Caco-2 (cell line): ENCODE data around the gene VSTM2L. TPM values are rescaled to one million over a fixed set of nuclear protein-coding genes. Genes with fewer than 3 reads are reported as not detected.

Source experiments
- BruUV-seq: library from RNA; stranded (reverse); fragments of 400-500 nt; replicated peaks from 2 replicates; lab custom pipeline; 2021; lab: Mats Ljungman, UMichigan
- CTCF ChIA-PET: fragments of 300-600 bp; sonication (Branson Sonifier 250); formaldehyde crosslinking; loops from one replicate; lab custom pipeline; 2022; ENCODE audit warnings: antibody characterized with exemption; lab: Charles Lee
- POLR2A ChIA-PET: fragments of 300-600 bp; sonication (Branson Sonifier 250); formaldehyde crosslinking; loops from one replicate; lab custom pipeline; 2022; ENCODE audit warnings: antibody characterized with exemption; lab: Charles Lee
- DNase-seq, 2 experiments: peaks; one replicate each; pipeline versions ENCODE4 v3.0.0 to v3.0.0-alpha.2; 2020 to 2022
- H3K27me3 ChIP-seq: replicated peaks from 2 replicates; pipeline ENCODE4 v1.6.0; 2011; ENCODE audit warnings: low read length; ENCODE audit not compliant: control insufficient read depth, insufficient read depth
- H3K36me3 ChIP-seq: 2 replicates; pipeline ENCODE4 v1.5.1; 2011; ENCODE audit warnings: low read length; ENCODE audit not compliant: control insufficient read depth, insufficient read depth
- H3K4me1 ChIP-seq: fragments of 250-450 bp; sonication (Bioruptor Pico); 2 replicates; pipeline ENCODE4 v1.5.1; 2020; ENCODE audit warnings: mild to moderate bottlenecking
- H3K4me3 ChIP-seq: 2 replicates; pipeline ENCODE4 v1.5.1; 2011; ENCODE audit warnings: low read depth, mild to moderate bottlenecking, control low read depth, low read length
- H3K9me3 ChIP-seq: fragments of 250-450 bp; sonication (Bioruptor Pico); 2 replicates; pipeline ENCODE4 v1.5.1; 2020; ENCODE audit warnings: mild to moderate bottlenecking, moderate library complexity
- H3K27ac Mint-ChIP-seq: one replicate; pipeline ENCODE4 v1.8.0; 2022; ENCODE audit warnings: mixed read lengths; ENCODE audit not compliant: unreplicated experiment
- H3K27me3 Mint-ChIP-seq: one replicate; pipeline ENCODE4 v1.8.0; 2022; ENCODE audit warnings: mixed read lengths; ENCODE audit not compliant: insufficient read depth, unreplicated experiment
- H3K36me3 Mint-ChIP-seq: one replicate; pipeline ENCODE4 v1.8.0; 2022; ENCODE audit warnings: mild to moderate bottlenecking, mixed read lengths; ENCODE audit not compliant: insufficient read depth, unreplicated experiment
- H3K4me1 Mint-ChIP-seq: one replicate; pipeline ENCODE4 v1.8.0; 2022; ENCODE audit warnings: low read depth, mixed read lengths; ENCODE audit not compliant: unreplicated experiment
- H3K4me3 Mint-ChIP-seq: one replicate; pipeline ENCODE4 v1.8.0; 2022; ENCODE audit warnings: mild to moderate bottlenecking, moderate library complexity, mixed read lengths; ENCODE audit not compliant: unreplicated experiment
- H3K9me3 Mint-ChIP-seq: one replicate; pipeline ENCODE4 v1.8.0; 2022; ENCODE audit warnings: mixed read lengths; ENCODE audit not compliant: unreplicated experiment
- intact Hi-C: fragments of 100-400 bp; cut with micrococcal nuclease; formaldehyde crosslinking; loops from one replicate; pipeline ENCODE4 v1.10.0; 2022; ENCODE audit not compliant: unreplicated experiment
- total RNA-seq: library from RNA; stranded (reverse); gene quantifications from 2 replicates; pipeline ENCODE4 v1.2.3, GENCODE V29; 2022
- TF ChIP-seq, protein P1 (sequence below), 2 experiments: fragments of 200-600 bp in 1 of 2; IDR thresholded peaks; 1 replicate in 1 of 2; 2 replicates in 1 of 2; pipeline versions ENCODE4 v1.5.1 to v1.8.0; 2011 to 2022; ENCODE audit warnings: antibody characterized with exemption in 1 of 2, control low read depth in 1 of 2, inconsistent platforms in 1 of 2, low read depth in 1 of 2, low read length in 1 of 2, mild to moderate bottlenecking in 1 of 2, moderate library complexity in 1 of 2; ENCODE audit not compliant: insufficient read depth in 1 of 2, severe bottlenecking in 1 of 2, unreplicated experiment in 1 of 2

VSTM2L gene
- total RNA-seq, 1 experiment from 2014 or later, result not detected

DNA sequence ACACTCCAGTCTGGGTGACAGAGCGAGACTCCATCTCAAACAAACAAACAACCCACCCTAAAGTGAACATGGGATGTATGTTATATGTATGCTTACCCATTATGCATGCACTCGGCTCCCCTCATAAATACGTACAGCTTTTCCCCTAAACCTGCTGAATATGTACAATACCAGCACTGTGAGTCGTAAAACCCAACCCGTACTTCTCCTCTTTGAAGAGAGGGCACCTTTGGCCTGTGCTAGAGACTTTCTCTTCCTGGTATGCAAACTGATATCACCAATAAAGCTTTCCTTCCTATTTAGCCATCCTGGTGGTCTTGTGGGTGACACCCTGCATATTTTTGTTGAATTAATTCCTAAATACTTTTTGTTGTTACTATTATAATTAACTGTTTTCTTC, 51.3 kb downstream of the VSTM2L start:
- H3K4me3 ChIP-seq, result no peak overlapping the region
- intact Hi-C loops, result no loop called here
- Mint-ChIP-seq H3K4me3 (no peak overlapping the region), H3K27me3 (peaks cover 6% of the 10 kb centered on the region), H3K27ac (no peak overlapping the region), H3K9me3 (no peaks in the 10 kb centered on the region), H3K4me1 (no peaks in the 10 kb centered on the region), H3K36me3 (no peaks in the 10 kb centered on the region)
- TF ChIP-seq, protein P1, sequence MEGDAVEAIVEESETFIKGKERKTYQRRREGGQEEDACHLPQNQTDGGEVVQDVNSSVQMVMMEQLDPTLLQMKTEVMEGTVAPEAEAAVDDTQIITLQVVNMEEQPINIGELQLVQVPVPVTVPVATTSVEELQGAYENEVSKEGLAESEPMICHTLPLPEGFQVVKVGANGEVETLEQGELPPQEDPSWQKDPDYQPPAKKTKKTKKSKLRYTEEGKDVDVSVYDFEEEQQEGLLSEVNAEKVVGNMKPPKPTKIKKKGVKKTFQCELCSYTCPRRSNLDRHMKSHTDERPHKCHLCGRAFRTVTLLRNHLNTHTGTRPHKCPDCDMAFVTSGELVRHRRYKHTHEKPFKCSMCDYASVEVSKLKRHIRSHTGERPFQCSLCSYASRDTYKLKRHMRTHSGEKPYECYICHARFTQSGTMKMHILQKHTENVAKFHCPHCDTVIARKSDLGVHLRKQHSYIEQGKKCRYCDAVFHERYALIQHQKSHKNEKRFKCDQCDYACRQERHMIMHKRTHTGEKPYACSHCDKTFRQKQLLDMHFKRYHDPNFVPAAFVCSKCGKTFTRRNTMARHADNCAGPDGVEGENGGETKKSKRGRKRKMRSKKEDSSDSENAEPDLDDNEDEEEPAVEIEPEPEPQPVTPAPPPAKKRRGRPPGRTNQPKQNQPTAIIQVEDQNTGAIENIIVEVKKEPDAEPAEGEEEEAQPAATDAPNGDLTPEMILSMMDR (IDR thresholded peaks at IDR 0.05; ENCODE audit: insufficient read depth in 1 of 2, low read depth in 1 of 2, low read length in 1 of 2, severe bottlenecking in 1 of 2, unreplicated experiment in 1 of 2), result no peak
- BruUV-seq, result no TSS peak
- no peaks in the 10 kb centered on the region; the same call in 1 of the 2 replicates for H3K27me3 ChIP-seq
- H3K36me3 ChIP-seq, result no peaks in the 10 kb centered on the region
- no peak for DNase-seq
- ChIA-PET CTCF (no interaction called here), POLR2A (no interaction called here)
- 0 out of 2 replicates have a peak, but pooled peaks cover 7% of the 10 kb centered on the region for H3K9me3 ChIP-seq
- H3K4me1 ChIP-seq, result no peaks in the 10 kb centered on the region

DNA sequence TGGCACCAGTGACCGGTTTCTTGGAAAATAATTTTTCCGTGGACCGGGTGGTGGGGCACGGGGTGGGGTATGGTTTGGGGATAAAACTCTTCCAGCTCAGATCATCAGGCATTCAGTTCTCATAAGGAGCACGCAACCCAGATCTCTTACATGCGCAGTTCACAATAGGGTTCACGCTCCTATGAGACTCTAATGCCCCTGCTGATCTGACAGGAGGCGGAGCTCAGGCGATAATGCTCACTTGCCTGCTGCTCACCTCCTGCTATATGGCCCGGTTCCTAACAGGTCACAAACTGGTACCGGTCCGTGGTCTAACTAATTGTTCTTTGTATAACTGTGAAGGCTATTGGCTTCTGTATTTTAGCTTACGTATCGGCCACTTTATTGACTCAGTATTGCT, 51.7 kb downstream of the VSTM2L start:
- H3K4me1 Mint-ChIP-seq, result no peaks in the 10 kb centered on the region

DNA sequence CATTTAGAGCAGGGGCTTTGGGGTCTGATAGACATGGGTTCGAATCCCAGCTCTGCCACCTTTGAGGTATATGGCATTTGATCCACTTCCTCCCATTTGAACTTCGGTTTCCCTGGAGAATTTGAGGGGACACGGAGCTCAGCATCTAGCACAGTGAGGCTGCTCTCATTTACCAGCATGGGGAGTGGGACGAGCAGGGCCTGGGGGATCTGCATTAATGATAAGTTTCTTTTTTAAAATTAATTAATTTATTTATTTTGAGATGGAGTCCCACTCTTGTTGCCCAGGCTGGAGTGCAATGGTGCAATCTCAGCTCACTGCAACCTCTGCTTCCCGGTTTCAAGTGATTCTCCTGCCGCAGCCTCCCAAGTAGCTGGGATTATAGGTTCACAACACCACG, 52.6 kb downstream of the VSTM2L start:
- Mint-ChIP-seq H3K36me3 (no peaks in the 10 kb centered on the region), H3K9me3 (no peaks in the 10 kb centered on the region), H3K27ac (no peak overlapping the region), H3K4me1 (no peaks in the 10 kb centered on the region), H3K27me3 (peaks cover 9% of the 10 kb centered on the region), H3K4me3 (no peak overlapping the region)
- CTCF ChIA-PET, result no interaction called here
- no peaks in the 10 kb centered on the region for H3K4me1 ChIP-seq
- BruUV-seq, result no TSS peak
- no peak overlapping the region for H3K4me3 ChIP-seq
- no peaks in the 10 kb centered on the region for H3K36me3 ChIP-seq
- peak in 1 of 2 experiments; percentile 31 for DNase-seq
- POLR2A ChIA-PET, result no interaction called here
- H3K27me3 ChIP-seq, result no peaks in the 10 kb centered on the region; the same call in 1 of the 2 replicates
- 0 out of 2 replicates have a peak, but pooled peaks cover 7% of the 10 kb centered on the region for H3K9me3 ChIP-seq
- TF ChIP-seq, protein P1 (IDR thresholded peaks at IDR 0.05; ENCODE audit: insufficient read depth in 1 of 2, low read depth in 1 of 2, low read length in 1 of 2, severe bottlenecking in 1 of 2, unreplicated experiment in 1 of 2), result no peak
- intact Hi-C loops, result no loop called here

More for the DNA sequence above, 51.7 kb downstream of the VSTM2L start:
- peak in 1 of 2 experiments; percentile 29 for DNase-seq
- BruUV-seq, result no TSS peak
- TF ChIP-seq, protein P1 (IDR thresholded peaks at IDR 0.05; ENCODE audit: insufficient read depth in 1 of 2, low read depth in 1 of 2, low read length in 1 of 2, severe bottlenecking in 1 of 2, unreplicated experiment in 1 of 2), result no peak
- Mint-ChIP-seq H3K36me3 (no peaks in the 10 kb centered on the region), H3K27me3 (peaks cover 9% of the 10 kb centered on the region), H3K4me3 (no peak overlapping the region), H3K9me3 (no peaks in the 10 kb centered on the region), H3K27ac (no peak overlapping the region)
- Histone ChIP-seq H3K9me3 (0 out of 2 replicates have a peak, but pooled peaks cover 7% of the 10 kb centered on the region), H3K27me3 (no peaks in the 10 kb centered on the region; the same call in 1 of the 2 replicates), H3K4me3 (no peak overlapping the region), H3K4me1 (no peaks in the 10 kb centered on the region), H3K36me3 (no peaks in the 10 kb centered on the region)
- ChIA-PET POLR2A (no interaction called here), CTCF (no interaction called here)
- intact Hi-C loops, result no loop called here
